ENCODE results near the gene MPC1.

The MPC1 gene

DNA sequence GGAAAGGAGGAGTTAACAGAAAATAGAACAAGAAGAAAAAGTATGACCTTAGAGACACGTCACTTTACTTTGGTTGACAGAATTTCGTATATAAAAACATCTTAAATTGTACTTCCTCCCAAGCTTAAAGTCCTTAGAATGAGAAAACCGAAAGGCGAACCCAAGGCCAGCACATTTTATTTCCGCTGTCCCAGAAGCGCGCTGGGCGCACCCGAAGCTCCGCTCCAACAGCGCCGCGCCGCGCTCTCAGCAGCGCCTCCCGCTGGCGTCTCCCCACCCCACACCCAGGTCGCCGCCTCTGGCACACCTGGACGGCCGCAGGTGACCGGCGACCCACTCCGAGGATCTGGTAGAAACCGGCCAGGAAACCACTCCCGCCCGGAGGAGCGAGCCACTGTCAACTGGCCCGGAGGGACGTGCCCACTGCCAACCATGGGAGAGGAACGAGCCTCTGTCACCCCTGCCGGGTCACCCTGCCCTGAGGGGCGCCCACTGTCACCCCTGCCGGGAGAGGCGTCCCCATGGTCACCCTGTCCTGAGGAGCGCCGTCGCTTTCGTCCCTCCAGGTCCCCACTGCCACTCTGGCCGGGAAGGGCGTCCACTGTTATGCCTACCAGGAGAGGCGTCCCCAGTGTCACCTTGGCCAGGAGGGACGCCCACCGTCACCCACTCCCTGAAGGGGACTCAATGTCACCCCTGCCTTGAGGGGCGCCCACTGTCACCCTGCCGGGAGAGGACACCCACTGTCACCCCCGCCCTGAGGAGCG is 824 bp downstream of the MPC1 start:
- peak; percentile 52 to 61 for DNase-seq (ENCODE audit: low read depth in 2 of 2)
- H3K4me3 ChIP-seq (replicated peaks in 1 of 2; ENCODE audit: low read depth in 2 of 2, low read length in 2 of 2), result peak overlapping the region; percentile 87 to 96
- peak; percentile 67 for TF ChIP-seq CTCF (IDR thresholded peaks at IDR 0.05; ENCODE audit: low read depth, low read length)

DNA sequence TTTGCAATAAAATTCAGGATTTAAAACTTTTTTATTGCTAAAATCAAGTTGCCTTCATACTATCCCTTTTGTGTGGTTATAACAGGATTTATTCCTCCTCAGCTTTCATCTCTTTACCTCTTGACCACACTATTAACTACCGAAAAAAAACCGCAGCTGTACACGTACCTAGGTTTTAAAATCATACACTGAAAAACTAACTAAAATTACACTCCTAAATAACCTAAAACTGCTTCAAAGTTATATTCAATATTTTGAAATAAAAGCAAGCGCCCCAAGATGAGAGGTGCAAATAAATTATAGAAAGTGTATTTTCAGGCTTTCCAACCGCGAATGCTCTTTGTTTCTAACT is 1.4 kb downstream of the MPC1 start:
- H3K4me3 ChIP-seq (replicated peaks in 1 of 2; ENCODE audit: low read depth in 2 of 2, low read length in 2 of 2), result peak overlapping the region; percentile 87 to 96
- no peak for TF ChIP-seq CTCF (IDR thresholded peaks at IDR 0.05; ENCODE audit: low read depth, low read length)
- no peak for DNase-seq (ENCODE audit: low read depth in 2 of 2)

GRCh38 chr6:166379800-166380199 is 2.9 kb downstream of the MPC1 start:
- no peak for DNase-seq (ENCODE audit: low read depth in 2 of 2)
- TF ChIP-seq CTCF (IDR thresholded peaks at IDR 0.05; ENCODE audit: low read depth, low read length), result no peak
- no peak overlapping the region for H3K4me3 ChIP-seq (replicated peaks in 1 of 2; ENCODE audit: low read depth in 2 of 2, low read length in 2 of 2)

GRCh38 chr6:166379103-166379586 is 3.6 kb downstream of the MPC1 start:
- no peak overlapping the region for H3K4me3 ChIP-seq (replicated peaks in 1 of 2; ENCODE audit: low read depth in 2 of 2, low read length in 2 of 2)
- DNase-seq (ENCODE audit: low read depth in 2 of 2), result no peak
- no peak for TF ChIP-seq CTCF (IDR thresholded peaks at IDR 0.05; ENCODE audit: low read depth, low read length)

GRCh38 chr6:166377721-166378120 is 5.0 kb downstream of the MPC1 start:
- no peak overlapping the region for H3K4me3 ChIP-seq (replicated peaks in 1 of 2; ENCODE audit: low read depth in 2 of 2, low read length in 2 of 2)
- TF ChIP-seq CTCF (IDR thresholded peaks at IDR 0.05; ENCODE audit: low read depth, low read length), result no peak
- no peak for DNase-seq (ENCODE audit: low read depth in 2 of 2)

DNA sequence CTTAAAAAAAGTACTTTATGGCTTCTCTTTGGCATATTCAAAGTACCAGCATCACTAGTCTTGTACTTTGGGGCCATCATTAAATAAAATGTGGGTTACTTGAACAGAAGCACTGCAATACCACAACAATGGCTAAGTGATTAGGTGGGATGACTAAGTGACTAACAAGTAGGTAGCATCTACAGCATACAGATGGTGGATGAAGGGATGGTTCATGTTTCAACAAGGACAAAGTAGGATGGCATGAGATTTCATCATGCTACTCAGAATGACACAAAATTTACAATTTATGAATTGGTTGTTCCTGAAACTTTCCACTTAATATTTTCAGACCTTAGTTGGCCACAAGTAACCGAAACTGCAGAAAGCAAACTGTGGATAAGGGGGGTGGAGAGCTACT is 7.7 kb downstream of the MPC1 start:
- H3K4me3 ChIP-seq (replicated peaks in 1 of 2; ENCODE audit: low read depth in 2 of 2, low read length in 2 of 2), result no peak overlapping the region
- TF ChIP-seq CTCF (IDR thresholded peaks at IDR 0.05; ENCODE audit: low read depth, low read length), result no peak
- DNase-seq (ENCODE audit: low read depth in 2 of 2), result no peak

- no peak for TF ChIP-seq CTCF (IDR thresholded peaks at IDR 0.05; ENCODE audit: low read depth, low read length)
- H3K4me3 ChIP-seq (replicated peaks in 1 of 2; ENCODE audit: low read depth in 2 of 2, low read length in 2 of 2), result no peak overlapping the region
- no peak for DNase-seq (ENCODE audit: low read depth in 2 of 2)
These were observed 12.3 kb downstream of the MPC1 start for GRCh38 chr6:166370489-166370888.
